SU-DHL-6 (cell line): ENCODE data around the gene RTCA.

Experiments
- H2AFZ ChIP-seq: fragments of 200-600 bp; sonication (generic); 2 replicates; pipeline ENCODE4 v1.6.1; 2014; ENCODE audit warnings: low read depth, mild to moderate bottlenecking, moderate library complexity, mixed read lengths, antibody characterized with exemption, low read length; ENCODE audit not compliant: severe bottlenecking
- H3F3A ChIP-seq: fragments of 200-600 bp; shearing (Covaris generic); 2 replicates; pipeline ENCODE4 v1.6.0; 2016; ENCODE audit warnings: antibody characterized with exemption, mild to moderate bottlenecking; ENCODE audit not compliant: insufficient read depth
- H3K27ac ChIP-seq: fragments of 200-600 bp; sonication (generic); 2 replicates; pipeline ENCODE4 v1.5.1; 2016; ENCODE audit warnings: low read depth, mild to moderate bottlenecking, low read length, moderate library complexity, mixed read lengths
- H3K27me3 ChIP-seq: fragments of 200-600 bp; sonication (generic), shearing (Covaris generic); 2 replicates; pipeline ENCODE4 v1.6.0; 2014; ENCODE audit warnings: mild to moderate bottlenecking, low read length
- H3K36me3 ChIP-seq: fragments of 200-600 bp; sonication (generic); 2 replicates; pipeline ENCODE4 v1.6.1; 2014; ENCODE audit warnings: mild to moderate bottlenecking, low read length, mixed read lengths
- H3K4me2 ChIP-seq: fragments of 300-600, 200-600 bp; shearing (Covaris generic), sonication (generic); 2 replicates; pipeline ENCODE4 v1.6.0; 2014; ENCODE audit warnings: low read length, low read depth, mild to moderate bottlenecking; ENCODE audit not compliant: poor library complexity, severe bottlenecking
- H3K4me3 ChIP-seq: fragments of 200-600 bp; sonication (generic); 2 replicates; pipeline ENCODE4 v1.5.1; 2014; ENCODE audit warnings: antibody characterized with exemption, low read length, mild to moderate bottlenecking, mixed read lengths; ENCODE audit not compliant: insufficient read depth, poor library complexity, severe bottlenecking
- H3K79me2 ChIP-seq: fragments of 200-600 bp; sonication (generic); 2 replicates; pipeline ENCODE4 v1.6.1; 2014; ENCODE audit warnings: mild to moderate bottlenecking, low read length, moderate library complexity; ENCODE audit not compliant: insufficient read depth
- H3K9ac ChIP-seq: fragments of 200-600 bp; sonication (generic); 2 replicates; pipeline ENCODE4 v1.7.0; 2014; ENCODE audit warnings: mild to moderate bottlenecking, low read length
- H3K9me2 ChIP-seq: fragments of 200-600 bp; sonication (generic); replicated peaks from 2 replicates; pipeline ENCODE4 v1.6.1; 2014; ENCODE audit warnings: low read length; ENCODE audit not compliant: insufficient read depth
- H3K9me3 ChIP-seq: fragments of 200-600 bp; sonication (generic); 2 replicates; pipeline ENCODE4 v1.6.1; 2014; ENCODE audit warnings: low read length, mixed read lengths; ENCODE audit not compliant: insufficient read depth
- H4K20me1 ChIP-seq: fragments of 200-600 bp; sonication (generic); 2 replicates; pipeline ENCODE4 v1.6.1; 2014; ENCODE audit warnings: low read depth, mild to moderate bottlenecking, antibody characterized with exemption, low read length, moderate library complexity, mixed read lengths
- CTCF ChIP-seq: fragments of 200-600 bp; sonication (generic); IDR thresholded peaks from one replicate; pipeline ENCODE4 v1.5.1; 2017; ENCODE audit warnings: antibody characterized with exemption, mild to moderate bottlenecking, low read length, moderate library complexity; ENCODE audit not compliant: insufficient read depth, poor library complexity, severe bottlenecking
- EZH2phosphoT487 ChIP-seq: fragments of 200-600 bp; sonication (generic), shearing (Covaris generic); conservative IDR thresholded peaks from 2 replicates; pipeline ENCODE4 v1.6.1; 2018; ENCODE audit warnings: mild to moderate bottlenecking, antibody characterized with exemption, low read length, moderate library complexity, mixed read lengths

The RTCA gene

GRCh38 chr1:100246738-100247137, 19.3 kb upstream of the RTCA start:
- H3K27ac ChIP-seq = no peak overlapping the region
- H3K9me3 ChIP-seq = no peaks in the 10 kb centered on the region
- no peak overlapping the region for H3K9ac ChIP-seq
- H2AFZ ChIP-seq = no peak overlapping the region
- no peaks in the 10 kb centered on the region for H4K20me1 ChIP-seq
- H3K27me3 ChIP-seq = no peaks in the 10 kb centered on the region
- TF ChIP-seq CTCF (no peak), EZH2phosphoT487 (no peak)
- no peaks in the 10 kb centered on the region for H3F3A ChIP-seq
- no peak overlapping the region for H3K4me3 ChIP-seq
- no peak overlapping the region for H3K4me2 ChIP-seq
- H3K36me3 ChIP-seq = no peaks in the 10 kb centered on the region
- peaks cover 11% of the 10 kb centered on the region; the same call in 1 of the 2 replicates for H3K79me2 ChIP-seq
- no peaks in the 10 kb centered on the region for H3K9me2 ChIP-seq

GRCh38 chr1:100249155-100249536, 16.9 kb upstream of the RTCA start:
- peak overlapping the region; percentile 76 for H3K9ac ChIP-seq

GRCh38 chr1:100249537-100250257, 16.3 kb upstream of the RTCA start, which contains the start of gene DBT:
Gene DBT, minus strand, starts transcription at chr1:100249834. Its CDS starts 14 bp downstream, at chr1:100249820.
- Histone ChIP-seq H3K9ac (peak within 1 kb of the TSS; percentile 76), H3K9me3 (no peaks in the 10 kb centered on the region), H3K27ac (no peak within 1 kb of the TSS; the same call in 1 of the 2 replicates), H3K79me2 (no peaks in the 10 kb centered on the region; the same call in 1 of the 2 replicates), H3K27me3 (no peaks in the 10 kb centered on the region), H3K36me3 (no peaks in the 10 kb centered on the region), H3F3A (no peaks in the 10 kb centered on the region), H3K9me2 (no peaks in the 10 kb centered on the region), H3K4me3 (peak within 1 kb of the TSS; percentile 75), H2AFZ (peak within 1 kb of the TSS; percentile 92), H4K20me1 (no peaks in the 10 kb centered on the region), H3K4me2 (peak within 1 kb of the TSS; percentile 66)
- TF ChIP-seq CTCF (no peak), EZH2phosphoT487 (no peak)

More at GRCh38 chr1:100249155-100249536, 16.9 kb upstream of the RTCA start:
- Histone ChIP-seq H3K79me2 (no peaks in the 10 kb centered on the region; the same call in 1 of the 2 replicates), H3K9me3 (no peaks in the 10 kb centered on the region), H3K9me2 (no peaks in the 10 kb centered on the region), H4K20me1 (no peaks in the 10 kb centered on the region), H3K27ac (no peak overlapping the region; the same call in 1 of the 2 replicates), H2AFZ (peak overlapping the region; percentile 92), H3K4me2 (peak overlapping the region; percentile 66), H3K27me3 (no peaks in the 10 kb centered on the region), H3K36me3 (no peaks in the 10 kb centered on the region), H3K4me3 (peak overlapping the region; percentile 75), H3F3A (no peaks in the 10 kb centered on the region)
- TF ChIP-seq EZH2phosphoT487 = no peak
- TF ChIP-seq CTCF = no peak
